HepG2 (cell line): ENCODE measurements around the gene HJURP. TPM values are rescaled to one million over a fixed set of nuclear protein-coding genes. Genes with fewer than 3 reads are reported as not detected.
A peak's percentile ranks its signal among the peaks of the same experiment; 100 is the strongest.

Experiments
- DMTF1 ChIP-seq: sonication (generic); formaldehyde crosslinking; IDR thresholded peaks from 2 replicates; pipeline ENCODE4 v1.4.0; 2020; ENCODE audit warnings: mild to moderate bottlenecking, missing genetic modification reagents
- FOXP4 ChIP-seq: sonication (generic); formaldehyde crosslinking; IDR thresholded peaks from 2 replicates; pipeline ENCODE4 v1.4.0; 2020; ENCODE audit warnings: missing genetic modification reagents
- GZF1 ChIP-seq: sonication (generic); formaldehyde crosslinking; IDR thresholded peaks from 2 replicates; pipeline ENCODE4 v1.5.1; 2020; ENCODE audit warnings: mild to moderate bottlenecking, missing genetic modification reagents
- HDAC2 ChIP-seq: sonication (generic); formaldehyde crosslinking; IDR thresholded peaks from 2 replicates; pipeline ENCODE4 v1.4.0; 2020; ENCODE audit warnings: missing genetic modification reagents
- HNF4A ChIP-seq: sonication (generic); formaldehyde crosslinking; IDR thresholded peaks from 2 replicates; pipeline ENCODE4 v1.4.0; 2020; ENCODE audit warnings: missing genetic modification reagents
- HNRNPH1 ChIP-seq: fragments of 200-400 bp; formaldehyde crosslinking; optimal IDR thresholded peaks from 2 replicates; pipeline ENCODE3; 2017; ENCODE audit warnings: mild to moderate bottlenecking, low read depth, low read length
- MXD4 ChIP-seq: IDR thresholded peaks from 2 replicates; pipeline ENCODE4 v1.6.1; 2016; ENCODE audit warnings: mild to moderate bottlenecking, missing biosample characterization, missing genetic modification reagents
- SOX13 ChIP-seq, 3 experiments: fragments of 450-650 bp in 1 of 3; sonication (generic) in 1 of 3; formaldehyde crosslinking in 1 of 3; IDR thresholded peaks in 2 of 3; conservative IDR thresholded peaks in 1 of 3; 2 replicates each; pipeline versions ENCODE4 v1.5.0 to v1.6.1; 2016 to 2020; ENCODE audit warnings: antibody characterized with exemption in 1 of 3, mild to moderate bottlenecking in 1 of 3, missing compliant biosample characterization in 1 of 3, missing genetic modification reagents in 1 of 3, moderate library complexity in 1 of 3
- TFDP1 ChIP-seq: IDR thresholded peaks from 2 replicates; pipeline ENCODE4 v1.6.1; 2016; ENCODE audit warnings: missing compliant biosample characterization, missing genetic modification reagents, borderline replicate concordance
- THRA ChIP-seq: sonication (generic); formaldehyde crosslinking; IDR thresholded peaks from 2 replicates; pipeline ENCODE4 v1.4.0; 2020; ENCODE audit warnings: missing genetic modification reagents, borderline replicate concordance
- WIZ ChIP-seq: sonication (generic); formaldehyde crosslinking; IDR thresholded peaks from 2 replicates; pipeline ENCODE4 v1.5.1; 2020; ENCODE audit warnings: mild to moderate bottlenecking, missing genetic modification reagents
- ZBTB25 ChIP-seq: IDR thresholded peaks from 2 replicates; pipeline ENCODE4 v1.6.1; 2018; ENCODE audit warnings: missing genetic modification reagents
- ZFP36 ChIP-seq: fragments of 150-350 bp; IDR thresholded peaks from 2 replicates; pipeline ENCODE4 v1.6.1; 2018; ENCODE audit warnings: borderline replicate concordance, low read length, low read depth; ENCODE audit not compliant: partially characterized antibody
- ZNF274 ChIP-seq: sonication (generic); formaldehyde crosslinking; IDR thresholded peaks from 2 replicates; pipeline ENCODE4 v1.5.1; 2020; ENCODE audit warnings: mild to moderate bottlenecking, missing genetic modification reagents
- ZNF282 ChIP-seq: fragments of 450-650 bp; IDR thresholded peaks from 2 replicates; pipeline ENCODE4 v1.6.1; 2018; ENCODE audit not compliant: partially characterized antibody
- ZNF44 ChIP-seq: sonication (generic); formaldehyde crosslinking; IDR thresholded peaks from 2 replicates; pipeline ENCODE4 v1.5.1; 2020; ENCODE audit warnings: mild to moderate bottlenecking, missing genetic modification reagents
- ZNF746 ChIP-seq: sonication (generic); formaldehyde crosslinking; IDR thresholded peaks from 2 replicates; pipeline ENCODE4 v1.8.0; 2022; ENCODE audit warnings: mild to moderate bottlenecking, missing genetic modification reagents
- ZSCAN5A ChIP-seq: sonication (generic); formaldehyde crosslinking; IDR thresholded peaks from 2 replicates; pipeline ENCODE4 v1.8.0; 2022; ENCODE audit warnings: mild to moderate bottlenecking, missing genetic modification reagents, borderline replicate concordance
- polyA plus RNA-seq, 8 experiments: library from polyadenylated mRNA; depleted of rRNA in 3 of 8; stranded (reverse) in 7 of 8; unstranded in 1 of 8; fragments of >200 nt; fragmentation: Illumina TruSeq in 4 of 8; extraction: Trizol in 4 of 8; gene quantifications; 2 replicates each; pipeline versions ENCODE4 v1.2.1 to v1.2.3, GENCODE V29; 2011 to 2016; ENCODE audit warnings: low read depth in 4 of 8, missing spikeins in 1 of 8, mixed read lengths in 1 of 8; ENCODE audit not compliant: insufficient read depth in 1 of 8
- total RNA-seq, 5 experiments: library from RNA; depleted of rRNA; stranded (reverse); fragments of >200 nt; fragmentation: Illumina TruSeq; extraction: Trizol; gene quantifications; 2 replicates each; pipeline ENCODE4 v1.2.3, GENCODE V29; 2016; ENCODE audit warnings: low read depth in 1 of 5

Gene HJURP
- total and polyA plus RNA-seq, 2 of the 13 experiments (the other 11 are each of a cell fraction or from before 2014, with no cell fraction given), result 36.3 to 43.9 TPM

- TF ChIP-seq DMTF1 (no peak), TFDP1 (CRISPR knock-in tag) (no peak), ZFP36 (no peak), GZF1 (CRISPR knock-in tag) (no peak), HDAC2 (no peak), ZBTB25 (CRISPR knock-in tag) (no peak), ZNF274 (CRISPR knock-in tag) (0 out of 2 replicates have a peak, but pooled peaks have one; percentile 35), FOXP4 (CRISPR knock-in tag) (no peak), HNRNPH1 (no peak), MXD4 (CRISPR knock-in tag) (no peak), ZNF746 (CRISPR knock-in tag) (no peak; the same call in 1 of the 2 replicates), ZNF44 (CRISPR knock-in tag) (no peak), ZSCAN5A (CRISPR knock-in tag) (no peak), THRA (CRISPR knock-in tag) (no peak), HNF4A (CRISPR knock-in tag) (peak; percentile 79), WIZ (CRISPR knock-in tag) (no peak), ZNF282 (no peak), SOX13 (IDR thresholded peaks at IDR 0.05) (no peak), SOX13 (CRISPR knock-in tag; conservative IDR thresholded peaks at IDR 0.05 in 1 of 2, IDR thresholded peaks at IDR 0.05 in 1 of 2) (no peak)
Measured at GRCh38 chr2:233817995-233818638, 36.2 kb downstream of the HJURP start (continued).
